HL-60 (cell line): ENCODE results near the gene BUB1.

Experiments used
- CTCF ChIP-seq: IDR thresholded peaks from one replicate; pipeline ENCODE4 v1.5.1; 2011; ENCODE audit warnings: low read length, control low read depth, inconsistent platforms; ENCODE audit not compliant: insufficient read depth
- GABPA ChIP-seq: IDR thresholded peaks from 2 replicates; pipeline ENCODE4 v1.6.1; 2012; ENCODE audit warnings: low read depth
- POLR2AphosphoS5 ChIP-seq: IDR thresholded peaks from 2 replicates; pipeline ENCODE4 v1.6.1; 2012; ENCODE audit warnings: low read depth
- REST ChIP-seq: IDR thresholded peaks from 2 replicates; pipeline ENCODE4 v1.6.1; 2012; ENCODE audit warnings: low read depth; ENCODE audit not compliant: insufficient replicate concordance
- SPI1 ChIP-seq: IDR thresholded peaks from 2 replicates; pipeline ENCODE4 v1.6.1; 2012; ENCODE audit warnings: low read depth, mild to moderate bottlenecking, borderline replicate concordance

- no peak for TF ChIP-seq CTCF
- TF ChIP-seq POLR2AphosphoS5: no peak
- TF ChIP-seq REST: no peak
- no peak for TF ChIP-seq GABPA
- TF ChIP-seq SPI1: no peak
These were observed 783 bp downstream of the BUB1 start for GRCh38 chr2:110677080-110677479.
